CD14-positive monocyte (primary cell): Measurements from ENCODE around the gene CHST14. TPM values are rescaled to one million over a fixed set of nuclear protein-coding genes. Genes with fewer than 3 reads are reported as not detected.

ENCODE experiments used
- DNase-seq, 3 donors: peaks; one replicate each; pipeline ENCODE4 v3.0.0-alpha.2; 2011 to 2022
- H2AFZ ChIP-seq: 2 replicates; pipeline ENCODE4 v1.6.0; 2012; ENCODE audit warnings: mild to moderate bottlenecking, low read depth, low read length, inconsistent platforms; ENCODE audit not compliant: insufficient read depth, poor library complexity, severe bottlenecking
- H3K27ac ChIP-seq, 2 donors: 1 replicate in 1 of 2; 2 replicates in 1 of 2; pipeline ENCODE4 v1.5.1; 2012 to 2013; ENCODE audit warnings: low read length in 2 of 2, control low read depth in 1 of 2, inconsistent platforms in 1 of 2, low read depth in 1 of 2, mild to moderate bottlenecking in 1 of 2
- H3K27me3 ChIP-seq, 2 donors: one replicate each; pipeline versions ENCODE4 v1.6.0 to v1.6.1; 2011 to 2013; ENCODE audit warnings: low read length in 2 of 2; ENCODE audit not compliant: control insufficient read depth in 2 of 2, insufficient read depth in 2 of 2
- H3K36me3 ChIP-seq, 2 donors: replicated peaks in 1 of 2; 1 replicate in 1 of 2; 2 replicates in 1 of 2; pipeline versions ENCODE4 v1.5.1 to v1.6.1; 2012 to 2013; ENCODE audit warnings: low read length in 2 of 2, control low read depth in 1 of 2, inconsistent platforms in 1 of 2, mild to moderate bottlenecking in 1 of 2; ENCODE audit not compliant: insufficient read depth in 2 of 2, control insufficient read depth in 1 of 2
- H3K4me1 ChIP-seq, 2 donors: 1 replicate in 1 of 2; 2 replicates in 1 of 2; pipeline versions ENCODE4 v1.5.1 to v1.6.1; 2012 to 2013; ENCODE audit warnings: low read length in 2 of 2, control low read depth in 1 of 2, inconsistent platforms in 1 of 2, mild to moderate bottlenecking in 1 of 2, moderate library complexity in 1 of 2; ENCODE audit not compliant: insufficient read depth in 2 of 2, control insufficient read depth in 1 of 2
- H3K4me2 ChIP-seq: replicated peaks from 2 replicates; pipeline ENCODE3; 2012; ENCODE audit warnings: low read length, moderate library complexity, mild to moderate bottlenecking; ENCODE audit not compliant: poor library complexity, severe bottlenecking; ENCODE audit errors: extremely low read depth
- H3K4me3 ChIP-seq, 3 experiments: fragments of 200-600 bp in 1 of 3; sonication (generic) in 1 of 3; replicated peaks in 1 of 3; 1 replicate in 2 of 3; 2 replicates in 1 of 3; pipeline ENCODE4 v1.5.1; 2011 to 2013; ENCODE audit warnings: low read length in 3 of 3, mild to moderate bottlenecking in 3 of 3, control low read depth in 2 of 3, low read depth in 2 of 3, inconsistent platforms in 1 of 3, moderate library complexity in 1 of 3
- H3K79me2 ChIP-seq: 2 replicates; pipeline ENCODE4 v1.6.0; 2012; ENCODE audit warnings: mild to moderate bottlenecking, control low read depth, inconsistent platforms, low read length, moderate library complexity; ENCODE audit not compliant: insufficient read depth
- H3K9ac ChIP-seq: 2 replicates; pipeline ENCODE4 v1.6.0; 2017; ENCODE audit warnings: low read length, mild to moderate bottlenecking; ENCODE audit not compliant: insufficient read depth, poor library complexity, severe bottlenecking
- H3K9me3 ChIP-seq, 2 donors: replicated peaks in 1 of 2; 1 replicate in 1 of 2; 2 replicates in 1 of 2; pipeline versions ENCODE4 v1.5.1 to v1.6.1; 2012 to 2013; ENCODE audit warnings: low read length in 2 of 2, control low read depth in 1 of 2; ENCODE audit not compliant: control insufficient read depth in 1 of 2, insufficient read depth in 1 of 2
- H4K20me1 ChIP-seq: 2 replicates; pipeline ENCODE4 v1.6.0; 2012; ENCODE audit warnings: mild to moderate bottlenecking, low read length, control low read depth, moderate library complexity; ENCODE audit not compliant: insufficient read depth
- H3K27ac Mint-ChIP-seq, 7 donors: one replicate each; pipeline ENCODE4 v1.8.0; 2020; ENCODE audit warnings: mild to moderate bottlenecking in 7 of 7, mixed read lengths in 7 of 7, moderate library complexity in 6 of 7, inconsistent platforms in 2 of 7
- H3K27me3 Mint-ChIP-seq, 3 donors: one replicate each; pipeline ENCODE4 v1.8.0; 2021 to 2022; ENCODE audit warnings: low read depth in 3 of 3, mild to moderate bottlenecking in 3 of 3, mixed read lengths in 3 of 3, moderate library complexity in 3 of 3, inconsistent platforms in 1 of 3
- H3K36me3 Mint-ChIP-seq, 2 donors: one replicate each; pipeline ENCODE4 v1.8.0; 2020; ENCODE audit warnings: mixed read lengths in 2 of 2, inconsistent platforms in 1 of 2, mild to moderate bottlenecking in 1 of 2
- H3K4me1 Mint-ChIP-seq: one replicate; pipeline ENCODE4 v1.8.0; 2020; ENCODE audit warnings: mild to moderate bottlenecking, mixed read lengths
- H3K4me3 Mint-ChIP-seq, 2 donors: one replicate each; pipeline ENCODE4 v1.8.0; 2020; ENCODE audit warnings: mild to moderate bottlenecking in 2 of 2, mixed read lengths in 2 of 2, moderate library complexity in 1 of 2
- H3K9me3 Mint-ChIP-seq, 7 donors: one replicate each; pipeline ENCODE4 v1.8.0; 2020 to 2022; ENCODE audit warnings: mixed read lengths in 7 of 7, mild to moderate bottlenecking in 6 of 7, moderate library complexity in 6 of 7, inconsistent platforms in 2 of 7
- WGBS: methylation state at CpG from one replicate; pipeline ENCODE4 v1.1.5; 2013; ENCODE audit warnings: missing lambda C conversion rate; ENCODE audit not compliant: insufficient coverage; 5-methylcytosine and 5-hydroxymethylcytosine counted together
- intact Hi-C, 2 donors: fragments of 100-400 bp; cut with micrococcal nuclease; formaldehyde crosslinking; loops; one replicate each; pipeline versions ENCODE4 v1.15.0 to v1.15.1; 2023
- polyA plus RNA-seq, 3 donors: library from polyadenylated mRNA; depleted of rRNA in 1 of 3; unstranded in 2 of 3; stranded (reverse) in 1 of 3; fragments of 300-500 nt in 2 of 3; fragments of >200 nt in 1 of 3; fragmentation: Illumina TruSeq in 2 of 3; gene quantifications; 1 replicate in 2 of 3; 2 replicates in 1 of 3; pipeline ENCODE4 v1.2.3, GENCODE V29; 2012 to 2021
- TF ChIP-seq, protein P1 (sequence below): fragments of 200-600 bp; IDR thresholded peaks from one replicate; pipeline ENCODE4 v1.8.0; 2022; ENCODE audit warnings: antibody characterized with exemption, mild to moderate bottlenecking

The CHST14 gene
- polyA plus RNA-seq, 3 donors: 0.85 to 5.2 (median 1.2) TPM

DNA sequence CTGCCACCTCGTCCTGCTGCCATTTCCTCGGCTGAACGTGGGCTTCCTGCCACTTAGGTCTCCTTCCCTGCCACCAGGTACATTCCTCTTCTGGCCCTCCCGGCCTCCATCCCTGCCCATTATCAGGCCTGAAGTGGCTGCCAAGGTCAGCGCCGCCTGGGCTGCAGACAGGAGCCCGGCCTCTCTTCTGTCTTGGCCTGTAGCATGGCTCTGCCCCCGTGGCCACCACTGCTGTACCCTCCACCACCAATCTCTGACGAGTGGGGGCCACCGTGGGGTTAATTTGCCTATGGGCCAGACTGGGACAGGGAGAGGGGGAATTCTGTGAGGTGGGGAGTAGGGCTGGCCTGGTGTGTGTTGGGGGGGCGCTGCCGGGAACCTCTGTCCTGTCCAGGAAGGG, 32.1 kb upstream of the CHST14 start:
- peaks cover 41 to 75% of the 10 kb centered on the region in 2 donors for H3K27me3 ChIP-seq
- no peak overlapping the region for H3K27ac Mint-ChIP-seq
- no peak overlapping the region for H3K9ac ChIP-seq

DNA sequence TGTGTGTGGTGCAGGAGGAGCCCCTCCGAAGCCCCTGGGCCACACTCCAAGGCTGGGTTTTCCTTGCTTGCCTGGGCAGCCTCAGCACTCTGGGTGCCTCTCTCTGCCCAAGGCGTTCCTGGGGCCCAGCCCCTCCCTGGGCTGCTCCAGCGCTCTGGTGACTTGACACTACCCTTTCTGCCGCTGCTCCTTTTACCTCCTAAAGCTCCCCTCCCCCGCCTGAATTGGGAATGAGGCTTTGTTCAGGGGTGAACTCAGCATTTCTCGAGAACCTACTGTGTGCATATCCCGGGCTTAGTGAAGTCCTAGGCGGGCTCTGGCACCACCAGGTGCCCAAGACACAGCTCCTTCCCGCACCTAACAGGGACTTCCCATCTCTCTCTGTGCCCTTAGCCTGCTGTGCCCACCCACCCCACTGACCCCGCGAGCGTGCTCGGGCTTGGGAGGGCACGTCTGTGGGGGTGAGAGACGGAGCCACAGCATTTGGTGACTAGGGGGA, 31.3 kb upstream of the CHST14 start:
- Histone ChIP-seq H3K27me3 (peaks cover 41 to 67% of the 10 kb centered on the region in 2 donors), H3K27ac (no peak overlapping the region), H2AFZ (peak overlapping the region; percentile 90), H3K4me1 (peaks cover 28 to 44% of the 10 kb centered on the region in 2 donors), H3K9ac (no peak overlapping the region), H3K9me3 (peaks cover 0 to 7% of the 10 kb centered on the region in 2 donors), H3K4me3 (peak overlapping the region in 1 of 3 experiments; percentile 84), H3K4me2 (peak overlapping the region; percentile 99), H4K20me1 (peaks cover 27% of the 10 kb centered on the region), H3K36me3 (no peaks in the 10 kb centered on the region), H3K79me2 (peaks cover 26% of the 10 kb centered on the region)
- WGBS: 18% methylated on average over 3 of the region's 15 CpGs
- intact Hi-C loops: no loop called here
- H3K9me3 Mint-ChIP-seq: peaks cover 0 to 29% (median 7%) of the 10 kb centered on the region in 7 donors
- H3K36me3 Mint-ChIP-seq: peaks cover 14 to 26% of the 10 kb centered on the region in 2 donors
- TF ChIP-seq, protein P1, sequence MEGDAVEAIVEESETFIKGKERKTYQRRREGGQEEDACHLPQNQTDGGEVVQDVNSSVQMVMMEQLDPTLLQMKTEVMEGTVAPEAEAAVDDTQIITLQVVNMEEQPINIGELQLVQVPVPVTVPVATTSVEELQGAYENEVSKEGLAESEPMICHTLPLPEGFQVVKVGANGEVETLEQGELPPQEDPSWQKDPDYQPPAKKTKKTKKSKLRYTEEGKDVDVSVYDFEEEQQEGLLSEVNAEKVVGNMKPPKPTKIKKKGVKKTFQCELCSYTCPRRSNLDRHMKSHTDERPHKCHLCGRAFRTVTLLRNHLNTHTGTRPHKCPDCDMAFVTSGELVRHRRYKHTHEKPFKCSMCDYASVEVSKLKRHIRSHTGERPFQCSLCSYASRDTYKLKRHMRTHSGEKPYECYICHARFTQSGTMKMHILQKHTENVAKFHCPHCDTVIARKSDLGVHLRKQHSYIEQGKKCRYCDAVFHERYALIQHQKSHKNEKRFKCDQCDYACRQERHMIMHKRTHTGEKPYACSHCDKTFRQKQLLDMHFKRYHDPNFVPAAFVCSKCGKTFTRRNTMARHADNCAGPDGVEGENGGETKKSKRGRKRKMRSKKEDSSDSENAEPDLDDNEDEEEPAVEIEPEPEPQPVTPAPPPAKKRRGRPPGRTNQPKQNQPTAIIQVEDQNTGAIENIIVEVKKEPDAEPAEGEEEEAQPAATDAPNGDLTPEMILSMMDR: no peak
- peaks cover 72 to 86% (median 74%) of the 10 kb centered on the region in 3 donors for H3K27me3 Mint-ChIP-seq
- DNase-seq: no peak
- H3K4me3 Mint-ChIP-seq: peak overlapping the region; percentile 95 to 99
- H3K27ac Mint-ChIP-seq: peak overlapping the region in 1 of 7 donors; percentile 41
- H3K4me1 Mint-ChIP-seq: peaks cover 50% of the 10 kb centered on the region

More for the DNA sequence above, 32.1 kb upstream of the CHST14 start:
- TF ChIP-seq, protein P1: no peak
- DNase-seq: no peak
- Histone ChIP-seq H3K4me1 (peaks cover 28 to 44% of the 10 kb centered on the region in 2 donors), H4K20me1 (peaks cover 19% of the 10 kb centered on the region), H3K4me3 (no peak overlapping the region), H3K9me3 (peaks cover 0 to 7% of the 10 kb centered on the region in 2 donors), H3K36me3 (no peaks in the 10 kb centered on the region), H3K79me2 (peaks cover 19% of the 10 kb centered on the region), H3K27ac (no peak overlapping the region), H2AFZ (no peak overlapping the region), H3K4me2 (no peak overlapping the region)
- peaks cover 0 to 33% (median 7%) of the 10 kb centered on the region in 7 donors for H3K9me3 Mint-ChIP-seq
- H3K36me3 Mint-ChIP-seq: peaks cover 14 to 23% of the 10 kb centered on the region in 2 donors
- H3K4me3 Mint-ChIP-seq: peak overlapping the region in 1 of 2 donors; percentile 99
- H3K4me1 Mint-ChIP-seq: peaks cover 43% of the 10 kb centered on the region
- 78% methylated on average over 9 of the region's 12 CpGs for WGBS
- intact Hi-C loops: no loop called here
- H3K27me3 Mint-ChIP-seq: peaks cover 76 to 88% (median 77%) of the 10 kb centered on the region in 3 donors
